Measurements from ENCODE around the gene ZFAND3.

ZFAND3 gene, protein sequence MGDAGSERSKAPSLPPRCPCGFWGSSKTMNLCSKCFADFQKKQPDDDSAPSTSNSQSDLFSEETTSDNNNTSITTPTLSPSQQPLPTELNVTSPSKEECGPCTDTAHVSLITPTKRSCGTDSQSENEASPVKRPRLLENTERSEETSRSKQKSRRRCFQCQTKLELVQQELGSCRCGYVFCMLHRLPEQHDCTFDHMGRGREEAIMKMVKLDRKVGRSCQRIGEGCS

DNA sequence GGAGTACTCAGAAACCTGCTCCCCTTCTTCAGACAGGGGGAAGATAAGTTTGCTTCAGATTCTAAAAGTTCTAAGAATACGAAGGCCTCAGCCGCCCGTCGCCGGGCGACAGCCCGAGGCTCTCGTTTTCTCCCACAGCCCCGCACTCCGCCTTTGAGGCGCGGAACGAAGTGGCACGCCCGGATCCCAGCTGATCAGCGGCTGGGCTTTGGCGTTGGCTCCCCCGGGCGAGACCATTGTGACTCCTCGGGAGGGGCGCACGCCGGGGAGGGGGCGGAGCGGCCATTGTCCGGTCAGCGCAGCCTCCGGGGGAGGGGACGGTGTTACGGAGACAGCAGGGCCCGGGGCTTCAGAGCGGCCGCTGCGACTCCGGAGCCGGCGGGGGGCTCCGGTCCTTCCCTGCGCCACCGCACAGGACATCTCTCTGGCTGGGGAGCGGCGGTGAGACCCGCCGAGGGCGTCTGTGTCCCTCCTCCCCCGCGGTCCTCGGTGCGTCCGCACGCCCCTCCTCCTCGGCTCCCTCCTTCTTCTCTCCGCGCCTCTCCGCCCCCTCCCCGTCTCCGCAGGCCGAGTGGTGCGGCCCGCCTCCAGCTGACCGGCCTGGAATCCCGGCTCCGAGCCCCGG is at the start of gene ZFAND3:
TSS of gene ZFAND3 (plus strand) at position 551 of the 625 bp plus-strand sequence. CDS start 219 bp downstream, outside the sequence.
- DNase-seq (ENCODE audit: low spot score) = peak; percentile 97

DNA sequence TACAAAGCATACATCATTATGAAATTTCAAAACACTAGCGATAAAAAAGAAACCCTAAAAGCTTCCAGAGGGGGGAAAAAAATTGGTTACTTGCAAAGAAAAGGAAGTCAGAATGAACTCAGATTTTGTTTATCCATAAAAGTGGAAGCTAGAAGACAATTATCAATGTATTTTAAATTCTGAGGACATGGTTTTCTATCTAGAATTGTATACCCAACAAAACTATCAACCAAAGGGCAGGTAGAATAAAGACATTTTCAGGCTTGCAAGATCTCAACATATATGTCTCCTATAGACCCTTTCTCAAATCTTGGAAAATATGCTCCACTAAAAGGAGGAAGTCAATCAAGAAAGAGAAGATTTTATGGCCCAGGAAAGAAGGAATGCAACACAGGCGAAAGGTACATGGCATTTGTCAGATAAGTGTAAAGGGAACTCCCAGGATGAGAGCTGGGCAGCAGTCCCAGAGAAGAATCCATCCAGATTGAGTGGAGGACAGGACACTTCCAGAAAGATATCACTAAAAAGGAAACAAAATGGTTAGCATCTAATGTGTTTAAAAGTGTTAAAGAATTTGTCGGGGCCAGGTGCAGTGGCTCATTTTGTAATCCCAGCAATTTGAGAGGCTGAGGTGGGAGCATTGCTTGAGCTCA is 45.4 kb upstream of the ZFAND3 start:
- no peak for DNase-seq (ENCODE audit: low spot score)

DNA sequence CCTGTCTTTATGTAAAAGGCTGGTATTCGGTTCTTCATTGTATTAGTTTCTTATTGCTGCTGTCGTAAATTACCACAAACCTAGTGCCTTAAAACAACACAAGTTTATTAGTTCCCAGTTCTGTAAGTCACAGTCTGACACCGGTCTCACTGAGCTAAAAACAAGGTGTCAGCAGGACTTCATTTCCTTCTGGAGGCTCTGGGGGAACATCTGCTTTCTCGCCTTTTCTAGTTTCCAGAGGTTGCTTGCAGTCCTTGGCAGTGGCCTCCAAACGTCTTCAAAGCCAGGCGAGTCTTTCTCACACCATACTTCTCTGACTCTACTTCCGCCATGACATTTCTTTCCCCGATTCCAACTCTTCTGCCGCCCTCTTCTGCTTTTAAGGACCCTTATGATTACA is 43.0 kb upstream of the ZFAND3 start:
- DNase-seq (ENCODE audit: low spot score) = no peak

DNA sequence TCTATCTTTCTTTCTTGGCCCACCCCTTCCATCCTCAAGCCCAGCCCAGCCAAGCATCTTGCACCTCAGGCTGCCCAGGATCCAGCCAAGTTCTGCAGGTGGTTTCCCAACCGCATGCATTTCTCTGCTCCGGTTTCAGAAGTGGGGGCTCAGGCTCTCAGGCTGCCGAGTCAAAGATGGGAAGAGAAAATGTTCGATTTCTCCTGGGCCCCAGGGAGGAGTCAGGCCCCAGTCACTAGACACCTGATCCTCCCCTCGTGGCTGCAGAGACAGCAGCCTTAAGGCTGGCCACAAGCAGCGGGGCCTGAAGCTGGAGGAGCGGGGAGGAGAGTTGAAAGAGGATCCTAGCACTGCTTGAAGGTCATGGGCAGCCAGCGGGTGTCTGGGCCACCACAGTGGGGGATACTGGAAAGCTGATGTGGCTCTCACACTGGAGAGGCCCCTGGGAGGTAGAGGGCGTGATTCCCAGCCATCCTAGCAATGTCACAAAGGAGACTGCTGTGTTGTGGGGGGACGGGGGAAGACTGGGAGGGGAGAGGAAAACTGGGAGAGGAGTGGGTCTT is 42.2 kb upstream of the ZFAND3 start:
- DNase-seq (ENCODE audit: low spot score) = no peak

DNA sequence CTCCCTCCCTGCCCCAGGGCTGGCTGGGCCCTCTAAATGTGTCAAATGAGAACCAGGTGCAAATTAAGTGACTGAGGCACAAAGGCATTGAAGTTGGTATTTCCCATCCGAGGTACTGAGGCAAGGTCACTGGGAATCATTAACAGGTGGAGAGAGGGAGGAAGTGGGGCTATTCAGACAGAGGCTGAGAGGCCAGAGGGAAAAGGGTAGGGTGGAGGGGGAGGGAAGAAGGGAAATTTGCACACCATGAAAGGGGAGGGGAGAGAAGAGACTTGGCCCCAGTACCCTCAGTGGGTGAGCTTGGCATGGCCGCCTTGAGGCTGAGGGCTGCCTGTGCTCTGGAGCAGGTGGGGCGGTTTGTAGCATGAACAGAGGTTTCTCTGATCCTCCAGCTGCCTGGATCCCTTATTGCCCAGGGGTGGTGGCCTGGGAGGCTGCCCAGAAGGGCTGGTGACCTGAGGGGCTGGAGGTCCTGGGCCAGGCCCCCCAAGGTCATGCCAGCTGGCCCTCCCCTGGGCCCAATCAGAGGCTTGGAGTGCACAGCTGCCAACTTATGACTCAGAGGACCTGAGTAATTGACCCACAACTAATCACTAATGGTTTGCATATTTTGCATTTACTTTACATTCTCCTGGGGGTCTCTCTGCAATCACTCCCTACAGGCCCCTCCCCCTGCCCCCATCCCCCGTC is 40.3 kb upstream of the ZFAND3 start:
- no peak for DNase-seq (ENCODE audit: low spot score)

DNA sequence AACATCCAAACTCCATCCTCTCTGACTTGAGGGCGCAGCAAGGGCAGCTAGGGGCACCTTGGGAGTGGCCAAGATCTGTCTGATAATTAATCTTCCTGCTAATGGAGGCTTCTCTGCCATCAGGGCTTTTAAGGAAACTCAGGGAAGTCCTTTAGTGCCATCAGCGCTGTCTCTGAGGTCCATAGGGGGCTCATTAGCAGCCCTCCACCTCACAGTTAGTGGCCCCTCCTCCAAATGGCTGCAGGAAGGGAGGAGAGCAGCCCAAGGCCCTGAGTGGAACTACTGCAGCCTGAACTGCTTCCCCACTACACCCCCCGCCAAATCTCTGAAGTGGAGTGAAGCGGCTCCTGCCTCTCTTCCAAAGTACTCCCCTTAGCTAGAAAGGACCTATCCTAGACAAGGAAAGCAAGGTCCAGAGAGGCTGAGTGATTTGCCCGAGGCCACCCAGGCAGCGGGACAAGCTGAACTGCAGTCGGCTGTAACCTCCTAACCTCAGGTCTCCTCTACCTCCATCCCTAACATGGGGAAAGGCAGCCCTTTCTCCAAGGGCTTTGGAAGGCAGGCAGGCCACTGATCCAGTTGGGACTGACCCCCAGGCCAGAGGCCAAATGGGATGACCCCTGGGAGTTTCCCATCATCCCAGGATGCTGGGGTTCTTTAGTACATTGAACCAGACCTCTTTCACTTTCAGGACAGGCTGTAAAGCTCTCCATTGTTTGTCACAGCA is 39.5 kb upstream of the ZFAND3 start:
- DNase-seq (ENCODE audit: low spot score) = no peak

DNA sequence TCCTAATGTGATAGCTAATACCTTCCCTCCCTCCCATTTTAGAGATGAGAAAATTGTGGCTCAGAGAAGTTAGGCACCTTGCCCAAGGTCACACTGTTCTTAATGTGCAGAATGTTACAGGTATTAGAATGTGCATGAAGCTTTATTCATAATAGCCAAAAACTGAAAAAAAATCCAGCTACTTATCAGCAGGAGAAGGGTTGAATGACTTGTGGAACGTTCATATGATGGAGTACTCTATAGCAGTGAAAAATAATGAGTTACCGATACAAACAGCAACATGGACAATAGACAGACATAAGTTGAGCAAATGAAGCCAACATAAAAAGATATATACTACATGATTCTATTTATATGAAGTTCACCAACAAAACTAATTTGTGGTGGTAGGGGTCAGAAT is 37.7 kb upstream of the ZFAND3 start:
- DNase-seq (ENCODE audit: low spot score) = no peak

DNA sequence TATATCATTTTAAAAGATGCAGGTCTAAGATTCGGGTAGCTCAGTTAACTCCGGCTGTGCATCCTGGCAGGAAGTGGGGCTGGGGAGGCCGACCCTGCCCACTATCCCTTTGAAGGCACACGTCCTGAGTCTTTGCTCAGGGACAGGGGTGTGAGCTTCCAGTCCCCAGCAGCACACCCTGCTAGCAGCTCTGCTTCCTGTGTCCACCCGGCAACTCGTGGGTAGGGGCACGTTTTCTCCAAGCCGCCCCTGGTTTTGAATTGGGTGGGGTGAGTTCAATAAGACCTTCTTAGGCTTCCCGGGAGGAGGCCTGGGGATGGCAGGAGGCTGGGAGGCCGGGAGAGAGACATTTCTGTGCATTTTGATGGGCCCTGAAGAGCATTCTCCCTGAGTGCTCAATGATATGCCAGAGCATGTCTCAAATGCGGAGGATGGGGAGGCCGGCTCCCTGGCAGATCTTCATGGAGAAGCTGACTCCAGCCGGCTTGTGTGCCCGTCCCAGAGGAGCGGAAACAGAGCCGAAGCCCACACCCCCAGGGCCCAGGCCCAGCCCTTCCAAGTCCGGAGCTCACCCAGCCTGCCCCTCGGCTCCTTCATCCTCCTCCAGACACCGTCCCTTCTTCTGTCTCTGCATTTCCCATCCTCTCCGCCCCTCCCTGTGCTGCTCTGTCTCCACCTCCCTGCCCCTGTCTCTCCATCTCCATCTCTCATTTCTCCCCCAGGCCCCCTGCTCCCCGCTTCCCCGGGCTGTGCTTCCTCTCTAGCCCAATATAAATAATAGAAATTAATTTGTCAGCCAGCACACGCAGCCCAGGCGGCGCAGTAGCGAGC is 36.3 kb upstream of the ZFAND3 start:
- no peak for DNase-seq (ENCODE audit: low spot score)

DNA sequence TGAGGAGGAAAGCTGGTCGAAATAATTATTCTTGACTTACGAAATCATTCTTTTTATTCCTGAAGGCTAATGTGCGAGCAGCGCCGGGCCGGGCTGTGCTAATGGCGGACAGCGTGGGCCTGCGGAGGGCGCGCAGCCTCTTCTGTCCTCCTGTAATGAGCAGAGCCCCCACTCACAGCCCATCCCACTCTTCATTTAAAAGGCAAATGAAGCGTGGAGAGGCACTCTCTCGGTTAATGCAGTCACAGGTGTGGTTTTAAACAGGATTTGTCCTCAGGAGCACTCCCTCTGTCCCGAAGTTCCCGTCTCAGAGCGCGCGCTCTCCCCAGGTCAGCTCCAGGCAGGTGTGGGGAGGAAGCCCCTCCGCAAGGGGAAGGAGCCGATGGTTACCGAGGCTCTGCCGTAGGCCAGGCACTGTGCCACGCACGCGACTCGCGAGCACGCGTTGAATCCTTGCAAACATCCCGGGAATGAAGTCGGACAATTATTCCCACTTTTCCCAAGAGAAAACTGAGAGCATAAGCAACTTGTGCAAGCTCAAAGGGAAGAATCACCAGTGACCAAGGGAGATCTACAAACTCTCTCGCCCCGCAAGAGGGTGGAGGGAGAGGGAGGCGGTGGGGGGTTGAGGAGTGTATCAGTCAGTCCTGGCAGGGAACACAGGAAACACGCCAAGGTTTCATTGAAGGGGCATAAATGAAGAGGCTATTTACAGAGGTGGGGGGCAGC is 35.5 kb upstream of the ZFAND3 start:
- no peak for DNase-seq (ENCODE audit: low spot score)

DNA sequence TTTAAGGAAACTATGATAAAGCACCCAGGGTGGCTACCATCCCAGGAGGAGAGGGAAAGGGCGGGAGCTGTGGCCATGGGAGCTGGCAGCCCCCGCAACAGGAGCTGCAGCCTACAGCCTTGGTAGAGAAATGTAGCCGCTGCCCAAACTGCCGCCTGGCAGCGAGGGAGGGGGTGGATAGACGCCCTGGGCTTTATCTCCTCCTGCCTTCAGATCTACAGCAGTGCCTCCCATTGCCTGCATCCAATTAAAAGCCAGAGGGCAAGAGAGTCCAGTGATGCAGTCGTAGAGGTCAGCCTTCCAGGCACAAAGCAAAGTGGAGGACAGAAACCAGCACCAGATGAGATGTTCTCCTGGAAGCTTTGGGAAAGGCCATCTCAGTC is 35.0 kb upstream of the ZFAND3 start:
- DNase-seq (ENCODE audit: low spot score) = no peak

DNA sequence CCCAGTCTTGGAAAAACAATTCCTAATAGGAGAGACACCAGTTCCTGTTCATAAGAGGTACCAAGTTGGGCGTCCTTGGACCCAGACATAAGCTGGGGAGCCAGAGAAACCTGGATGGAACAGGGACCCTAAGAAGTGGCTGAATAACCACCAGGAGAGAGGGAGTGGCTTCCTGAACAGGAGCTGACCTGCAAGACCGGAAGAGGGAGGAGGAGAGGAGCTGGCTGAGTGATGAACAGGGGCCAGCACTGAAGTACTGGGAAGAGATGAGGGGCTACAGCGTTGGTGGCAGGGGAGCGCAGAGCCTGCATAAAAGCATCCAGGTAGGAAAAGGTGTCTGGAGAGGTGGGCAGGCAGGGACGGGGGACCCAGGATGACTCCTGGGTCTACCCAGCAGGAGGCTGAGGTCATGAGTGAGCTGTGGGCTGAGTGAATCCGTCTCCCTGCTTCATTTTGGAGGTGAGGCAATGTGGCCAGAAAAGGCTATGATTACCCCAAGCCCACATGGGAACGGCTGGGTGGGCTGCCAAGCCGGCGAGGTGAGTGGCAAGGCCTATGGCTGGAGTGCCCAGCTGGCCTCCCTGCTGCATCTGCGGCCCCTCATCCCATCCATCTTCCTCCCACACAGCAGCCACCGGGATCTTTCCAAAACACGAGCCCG is 34.4 kb upstream of the ZFAND3 start:
- DNase-seq (ENCODE audit: low spot score) = no peak

DNA sequence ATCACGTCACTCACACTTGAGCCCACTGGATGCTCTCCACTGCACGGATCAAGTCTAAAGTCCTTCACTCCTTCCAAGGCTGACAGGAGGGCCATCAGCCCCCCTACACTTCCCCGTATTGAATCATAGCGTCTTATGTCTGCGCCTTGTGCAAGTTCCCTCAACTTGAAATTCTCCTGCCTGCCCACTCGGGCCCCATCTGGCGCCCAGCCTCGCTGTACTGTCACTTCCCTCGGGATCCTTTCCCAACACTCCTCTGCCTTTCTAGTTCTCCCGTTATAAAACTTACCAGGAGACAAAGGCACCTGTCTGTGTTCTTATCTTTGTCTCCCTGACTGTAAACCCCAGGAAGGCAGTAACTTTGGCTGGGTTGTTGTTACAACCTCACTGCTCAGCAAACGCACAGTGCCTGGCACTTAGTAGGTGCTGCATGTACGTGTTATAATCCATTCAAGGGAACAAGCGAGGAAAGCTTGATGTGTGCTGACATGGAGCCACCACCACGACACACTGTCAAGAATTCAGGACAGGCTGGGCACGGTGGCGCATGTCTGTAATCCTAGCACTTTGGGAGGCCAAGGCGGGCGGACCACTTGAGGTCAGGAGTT is 33.8 kb upstream of the ZFAND3 start:
- no peak for DNase-seq (ENCODE audit: low spot score)

DNA sequence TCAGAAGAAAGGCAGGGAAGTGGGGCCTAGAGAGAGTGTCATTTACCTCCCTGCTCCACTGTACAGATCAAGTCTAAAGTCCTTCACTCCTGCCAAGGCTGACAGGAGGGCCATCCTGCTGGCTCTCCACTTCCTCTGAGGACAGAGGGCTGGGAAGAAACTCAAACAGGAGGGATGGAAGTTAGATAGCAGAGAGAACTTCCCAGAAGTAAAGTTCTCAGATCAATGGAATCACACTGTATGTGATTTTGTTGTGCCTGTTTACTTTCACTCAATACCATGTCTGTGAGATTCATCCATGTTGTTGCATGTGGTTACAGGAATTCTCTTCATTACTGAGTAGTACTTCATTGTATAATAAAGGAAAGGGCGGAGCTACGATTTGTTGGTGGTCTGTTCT is 32.3 kb upstream of the ZFAND3 start:
- DNase-seq (ENCODE audit: low spot score) = no peak

DNA sequence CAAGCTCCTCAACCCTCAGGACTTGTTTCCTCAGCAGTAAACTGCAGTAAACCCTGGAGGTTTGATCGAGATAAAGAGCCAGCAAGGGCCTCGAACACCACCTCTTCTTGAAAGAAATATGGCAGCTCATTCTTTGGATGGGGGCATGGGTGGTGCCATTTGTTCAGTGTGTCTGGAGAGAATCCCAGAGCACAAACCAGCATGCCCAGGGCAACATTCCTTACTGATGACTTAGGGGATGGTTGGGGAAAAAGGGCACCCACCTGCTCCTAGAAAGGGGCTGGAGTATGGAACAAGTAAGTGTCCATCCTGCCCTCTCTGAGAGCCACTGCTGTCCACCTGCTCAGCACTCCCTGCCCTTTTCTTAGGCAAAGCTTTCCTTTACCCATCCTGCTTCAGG is 31.3 kb upstream of the ZFAND3 start:
- DNase-seq (ENCODE audit: low spot score) = no peak

DNA sequence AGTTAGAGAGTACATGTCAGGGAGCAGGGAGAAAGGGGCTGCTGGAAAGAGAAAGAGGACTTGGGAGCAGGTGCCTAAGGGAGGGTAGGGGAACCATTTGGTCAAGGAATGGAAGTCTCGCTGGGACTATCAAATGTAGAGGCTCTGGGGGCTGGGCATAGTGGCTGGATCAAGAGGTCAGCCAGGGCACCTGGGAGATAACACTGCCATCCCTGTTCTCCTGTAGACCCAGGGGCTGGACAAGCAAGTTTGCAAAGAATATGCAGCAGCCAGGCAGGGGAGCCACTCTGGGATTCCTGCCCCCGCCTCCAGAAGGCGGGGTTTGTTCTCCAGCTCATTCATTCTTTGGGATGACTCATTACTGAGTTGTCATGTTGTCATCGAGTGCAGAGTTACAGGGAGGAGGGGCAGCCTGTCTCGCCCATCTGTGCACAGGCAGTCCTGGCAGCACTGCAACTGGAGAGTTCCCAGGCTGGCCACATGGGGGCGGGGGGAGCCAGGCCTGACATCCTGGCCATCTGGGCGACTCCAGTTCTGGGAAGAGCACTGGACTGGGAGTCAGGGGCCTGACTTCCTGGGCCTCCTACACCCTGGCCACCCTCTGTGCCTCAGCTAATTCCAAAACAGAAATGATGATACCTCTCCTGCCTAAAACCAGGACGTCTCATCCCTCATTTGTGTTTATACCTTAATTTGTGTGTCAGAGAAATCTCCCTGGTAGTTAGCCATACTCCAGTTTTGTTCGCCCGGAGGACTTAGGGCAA is 28.2 kb upstream of the ZFAND3 start:
- DNase-seq (ENCODE audit: low spot score) = peak; percentile 96

DNA sequence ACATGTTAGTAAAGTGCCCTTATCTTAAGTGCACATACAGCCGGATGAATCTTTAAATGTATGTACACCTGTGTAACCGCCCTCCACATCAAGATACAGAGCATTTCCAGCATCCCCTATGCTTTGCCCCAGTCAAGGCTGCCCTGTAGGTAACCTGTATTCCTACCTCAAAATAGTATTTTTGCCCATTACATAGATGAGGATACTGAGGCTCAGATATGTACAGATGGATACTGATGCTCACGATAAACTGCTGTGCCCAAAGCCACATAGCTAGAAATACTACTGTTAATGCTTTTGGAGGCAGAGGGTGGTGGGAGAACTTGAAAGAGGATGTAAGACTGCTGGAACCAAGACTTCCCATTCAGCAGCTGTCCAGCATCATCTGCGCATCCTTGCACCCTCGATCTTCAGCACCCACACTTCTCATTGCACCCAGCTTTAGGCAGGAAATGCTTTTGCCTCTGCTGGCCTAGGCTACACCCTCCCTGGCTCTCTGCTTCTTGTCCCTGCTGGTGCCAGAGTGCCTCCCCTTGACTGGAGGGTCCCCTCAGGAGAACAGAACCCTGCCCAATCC is 27.0 kb upstream of the ZFAND3 start:
- DNase-seq (ENCODE audit: low spot score) = no peak

DNA sequence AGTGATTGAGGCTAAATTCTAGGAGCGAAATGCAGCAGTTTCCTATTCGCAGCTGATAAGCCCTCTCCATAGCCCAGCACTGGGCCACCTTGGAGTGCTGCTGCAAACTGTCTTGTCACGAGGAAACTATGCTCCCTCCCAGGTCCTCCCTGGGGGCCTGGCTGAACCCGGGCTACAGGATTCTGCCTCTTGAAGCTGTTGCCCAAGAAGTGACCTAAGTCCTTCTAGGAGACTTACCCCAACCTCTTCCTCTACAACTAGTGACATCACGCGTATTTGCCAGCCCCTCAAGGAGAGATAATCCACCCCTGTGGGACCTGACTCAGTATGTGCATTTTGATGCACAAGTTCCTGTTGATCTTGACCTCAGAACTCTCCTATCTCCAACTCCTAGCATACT is 26.5 kb upstream of the ZFAND3 start:
- no peak for DNase-seq (ENCODE audit: low spot score)

DNA sequence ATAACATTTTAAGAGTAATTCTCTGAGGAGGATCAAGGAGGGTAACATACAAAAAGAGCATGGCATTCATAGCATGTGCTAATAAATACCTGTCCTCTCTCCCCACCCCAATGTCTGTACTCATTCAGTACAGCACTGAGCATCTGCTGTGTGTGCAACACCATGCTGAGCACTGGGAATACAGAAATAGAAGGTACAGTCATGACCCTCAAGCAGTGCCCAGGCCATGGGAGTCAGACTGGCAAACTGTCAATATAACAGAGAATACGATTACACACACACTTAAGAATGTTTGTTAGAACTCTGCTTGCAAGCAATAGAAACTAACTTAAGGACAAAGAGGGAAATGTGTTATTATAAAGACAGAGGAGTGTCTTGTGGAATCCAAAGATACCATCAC is 24.7 kb upstream of the ZFAND3 start:
- no peak for DNase-seq (ENCODE audit: low spot score)

All from pons (tissue), 1 donor.